OCI-LY1 (cell line): Measurements from ENCODE around the gene ICOSLG.
"Not testable (repeated sequence)": the region's sequence is repeated elsewhere in the genome, so short reads cannot be mapped to it uniquely, and the experiment has no call there.

Experiments
- H2AFZ ChIP-seq: fragments of 200-600 bp; sonication (generic), shearing (Covaris generic); 2 replicates; pipeline ENCODE4 v1.6.0; 2014; ENCODE audit warnings: antibody characterized with exemption, mild to moderate bottlenecking, low read length
- H3F3A ChIP-seq: fragments of 200-600 bp; sonication (generic), shearing (Covaris generic); 2 replicates; pipeline ENCODE4 v1.6.0; 2014; ENCODE audit warnings: mild to moderate bottlenecking, antibody characterized with exemption, low read length, moderate library complexity; ENCODE audit not compliant: insufficient read depth
- H3K27ac ChIP-seq: fragments of 200-600 bp; sonication (generic); 2 replicates; pipeline ENCODE4 v1.5.1; 2014; ENCODE audit warnings: low read length, mixed run types, mild to moderate bottlenecking, low read depth; ENCODE audit not compliant: poor library complexity, severe bottlenecking
- H3K27me3 ChIP-seq: fragments of 200-600 bp; sonication (generic); 2 replicates; pipeline ENCODE4 v1.6.0; 2014; ENCODE audit warnings: antibody characterized with exemption, mild to moderate bottlenecking, low read length, moderate library complexity; ENCODE audit not compliant: insufficient read depth
- H3K36me3 ChIP-seq: fragments of 200-600 bp; sonication (generic); 2 replicates; pipeline ENCODE4 v1.6.1; 2014; ENCODE audit warnings: mild to moderate bottlenecking, antibody characterized with exemption, low read length, moderate library complexity, mixed read lengths; ENCODE audit not compliant: insufficient read depth
- H3K4me1 ChIP-seq: fragments of 200-600 bp; sonication (generic); 2 replicates; pipeline ENCODE4 v1.5.1; 2014; ENCODE audit warnings: mild to moderate bottlenecking, low read length, moderate library complexity; ENCODE audit not compliant: insufficient read depth, severe bottlenecking
- H3K4me2 ChIP-seq: fragments of 200-600 bp; sonication (generic), shearing (Covaris generic); 2 replicates; pipeline ENCODE4 v1.6.1; 2014; ENCODE audit warnings: low read length
- H3K4me3 ChIP-seq: fragments of 200-600 bp; sonication (generic); 2 replicates; pipeline ENCODE4 v1.5.1; 2014; ENCODE audit warnings: low read length, low read depth, mild to moderate bottlenecking, mixed read lengths; ENCODE audit not compliant: poor library complexity, severe bottlenecking
- H3K79me2 ChIP-seq: fragments of 200-600 bp; shearing (Covaris generic); 2 replicates; pipeline ENCODE4 v1.6.1; 2016; ENCODE audit warnings: mixed run types, low read length, mixed read lengths; ENCODE audit not compliant: insufficient read depth
- H3K9ac ChIP-seq: fragments of 200-600 bp; sonication (generic), shearing (Covaris generic); 2 replicates; pipeline ENCODE4 v1.6.1; 2014; ENCODE audit warnings: mild to moderate bottlenecking, low read length, mixed read lengths
- H3K9me2 ChIP-seq: fragments of 200-600 bp; sonication (generic), shearing (Covaris generic); 2 replicates; pipeline ENCODE4 v1.6.1; 2014; ENCODE audit warnings: low read depth, mild to moderate bottlenecking, low read length, mixed read lengths
- H3K9me3 ChIP-seq: fragments of 200-600 bp; shearing (Covaris generic); 2 replicates; pipeline ENCODE4 v1.6.1; 2014; ENCODE audit warnings: low read length, mixed read lengths
- H4K20me1 ChIP-seq: fragments of 200-600 bp; sonication (generic), shearing (Covaris generic); 2 replicates; pipeline ENCODE4 v1.6.0; 2016; ENCODE audit warnings: mild to moderate bottlenecking, low read length; ENCODE audit not compliant: insufficient read depth
- CTCF ChIP-seq: fragments of 200-600 bp; sonication (generic), shearing (Covaris generic); IDR thresholded peaks from 2 replicates; pipeline ENCODE4 v1.5.1; 2017; ENCODE audit warnings: mild to moderate bottlenecking, antibody characterized with exemption, low read length, moderate library complexity, mixed read lengths
- EZH2 ChIP-seq: fragments of 200-600 bp; sonication (generic), shearing (Covaris generic); IDR thresholded peaks from 2 replicates; pipeline ENCODE4 v1.8.0; 2017; ENCODE audit warnings: borderline replicate concordance, mixed run types, mild to moderate bottlenecking, antibody characterized with exemption, low read length, moderate library complexity, mixed read lengths

The ICOSLG gene

GRCh38 chr21:44240842-44241241 is at the start of gene ICOSLG:
ICOSLG (minus strand) TSS chr21:44240943; CDS start chr21:44240817, 126 bp downstream.
- not testable (repeated sequence) for H3K79me2 ChIP-seq, H3K4me3 ChIP-seq, H3K9ac ChIP-seq, H3K9me3 ChIP-seq, H3K9me2 ChIP-seq, H3K4me2 ChIP-seq, H2AFZ ChIP-seq, H3F3A ChIP-seq, H3K4me1 ChIP-seq, H4K20me1 ChIP-seq, H3K36me3 ChIP-seq, H3K27me3 ChIP-seq, H3K27ac ChIP-seq

- no peaks in the 10 kb centered on the region for H4K20me1 ChIP-seq
- H3K79me2 ChIP-seq: no peaks in the 10 kb centered on the region
- H3K9ac ChIP-seq: no peak overlapping the region
- no peaks in the 10 kb centered on the region for H3F3A ChIP-seq
- no peak overlapping the region for H3K27ac ChIP-seq
- no peaks in the 10 kb centered on the region for H3K4me1 ChIP-seq
- peaks cover 6% of the 10 kb centered on the region; the same call in 1 of the 2 replicates for H3K27me3 ChIP-seq
- no peak for TF ChIP-seq EZH2
- TF ChIP-seq CTCF: no peak
- no peaks in the 10 kb centered on the region for H3K36me3 ChIP-seq
- no peaks in the 10 kb centered on the region for H3K9me2 ChIP-seq
- H3K4me2 ChIP-seq: no peak overlapping the region
- no peaks in the 10 kb centered on the region for H3K9me3 ChIP-seq
- no peak overlapping the region for H2AFZ ChIP-seq
- H3K4me3 ChIP-seq: no peak overlapping the region
Measured at GRCh38 chr21:44289381-44290010, 48.8 kb upstream of the ICOSLG start.

- Histone ChIP-seq H3K4me3 (no peak overlapping the region), H3K4me1 (no peaks in the 10 kb centered on the region), H3F3A (no peaks in the 10 kb centered on the region), H3K9ac (no peak overlapping the region), H3K27me3 (peaks cover 9% of the 10 kb centered on the region; the same call in 1 of the 2 replicates), H3K36me3 (no peaks in the 10 kb centered on the region), H2AFZ (no peak overlapping the region), H4K20me1 (no peaks in the 10 kb centered on the region), H3K9me3 (no peaks in the 10 kb centered on the region), H3K79me2 (no peaks in the 10 kb centered on the region), H3K4me2 (no peak overlapping the region), H3K9me2 (no peaks in the 10 kb centered on the region), H3K27ac (no peak overlapping the region)
- no peak for TF ChIP-seq CTCF
- TF ChIP-seq EZH2: no peak
Measured at GRCh38 chr21:44288251-44289110, 47.7 kb upstream of the ICOSLG start.
